ENCODE data around the gene SMIM38.

The SMIM38 gene

DNA sequence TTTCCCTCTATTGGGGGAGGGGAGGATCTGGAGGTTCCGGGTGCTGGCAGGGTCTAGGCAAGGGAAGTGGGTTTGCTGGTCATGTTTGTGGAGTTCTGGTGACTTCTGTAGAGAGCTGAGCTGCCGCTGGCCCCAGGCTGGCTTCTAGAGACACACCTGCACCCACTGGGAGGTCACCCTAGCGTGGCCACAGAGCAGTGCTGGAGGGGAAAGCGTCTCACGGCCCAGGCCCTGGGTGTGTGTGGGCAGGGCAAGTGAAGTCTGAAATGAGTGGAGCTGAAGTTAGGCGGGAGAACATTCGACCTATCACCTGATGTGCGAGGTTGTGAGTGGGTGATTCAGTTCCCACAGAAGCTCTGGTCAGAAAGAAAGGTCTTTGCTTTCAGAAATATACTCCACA lies 27.9 kb downstream of the SMIM38 start:
- TF ChIP-seq, protein P1, sequence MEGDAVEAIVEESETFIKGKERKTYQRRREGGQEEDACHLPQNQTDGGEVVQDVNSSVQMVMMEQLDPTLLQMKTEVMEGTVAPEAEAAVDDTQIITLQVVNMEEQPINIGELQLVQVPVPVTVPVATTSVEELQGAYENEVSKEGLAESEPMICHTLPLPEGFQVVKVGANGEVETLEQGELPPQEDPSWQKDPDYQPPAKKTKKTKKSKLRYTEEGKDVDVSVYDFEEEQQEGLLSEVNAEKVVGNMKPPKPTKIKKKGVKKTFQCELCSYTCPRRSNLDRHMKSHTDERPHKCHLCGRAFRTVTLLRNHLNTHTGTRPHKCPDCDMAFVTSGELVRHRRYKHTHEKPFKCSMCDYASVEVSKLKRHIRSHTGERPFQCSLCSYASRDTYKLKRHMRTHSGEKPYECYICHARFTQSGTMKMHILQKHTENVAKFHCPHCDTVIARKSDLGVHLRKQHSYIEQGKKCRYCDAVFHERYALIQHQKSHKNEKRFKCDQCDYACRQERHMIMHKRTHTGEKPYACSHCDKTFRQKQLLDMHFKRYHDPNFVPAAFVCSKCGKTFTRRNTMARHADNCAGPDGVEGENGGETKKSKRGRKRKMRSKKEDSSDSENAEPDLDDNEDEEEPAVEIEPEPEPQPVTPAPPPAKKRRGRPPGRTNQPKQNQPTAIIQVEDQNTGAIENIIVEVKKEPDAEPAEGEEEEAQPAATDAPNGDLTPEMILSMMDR (IDR thresholded peaks at IDR 0.05) = no peak

DNA sequence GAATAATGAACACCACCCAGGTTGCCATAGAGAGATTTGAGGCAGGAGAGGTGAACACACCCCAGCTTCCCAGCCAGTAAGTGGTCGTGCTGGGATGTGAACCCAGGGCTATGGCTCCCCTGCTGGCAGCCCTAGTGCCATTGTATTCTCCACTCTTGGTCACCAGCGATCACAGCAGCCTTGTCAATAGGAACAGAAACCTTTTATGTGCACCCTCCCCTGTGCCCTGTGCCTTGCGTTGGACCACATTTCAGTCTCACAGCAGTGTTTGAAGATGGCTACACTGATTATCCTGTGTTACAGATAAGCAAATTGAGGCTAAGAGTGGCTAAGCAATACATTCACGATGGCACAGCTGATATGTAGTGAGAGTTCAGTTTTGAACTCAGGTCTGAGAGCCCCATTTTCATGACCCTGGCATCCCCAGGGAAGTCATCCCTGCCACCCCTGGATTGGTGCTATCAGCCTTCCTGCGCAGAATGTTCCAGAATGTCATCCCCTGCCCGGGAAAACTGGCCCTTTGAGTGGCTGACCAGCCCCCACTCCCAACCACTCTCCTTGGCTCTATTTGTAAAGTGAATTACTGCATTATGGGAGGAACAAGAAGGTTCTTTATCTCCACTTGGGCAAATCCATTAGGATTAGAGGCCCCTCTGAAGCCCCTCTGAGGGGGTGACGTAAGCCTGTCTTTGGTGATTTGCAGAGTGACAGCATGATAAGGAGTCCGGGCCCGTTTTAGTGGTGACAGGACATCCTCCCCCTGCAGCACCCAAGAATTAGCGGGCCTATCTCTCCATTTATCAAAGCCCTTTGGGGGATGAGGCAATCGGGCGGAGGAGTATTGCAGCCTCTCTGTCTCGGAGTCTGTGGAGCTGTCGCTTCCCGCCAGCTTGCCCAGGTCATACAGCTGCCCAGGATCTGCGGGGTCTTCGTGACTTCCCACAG lies 30.9 kb downstream of the SMIM38 start:
- TF ChIP-seq, protein P1 (IDR thresholded peaks at IDR 0.05) = no peak

DNA sequence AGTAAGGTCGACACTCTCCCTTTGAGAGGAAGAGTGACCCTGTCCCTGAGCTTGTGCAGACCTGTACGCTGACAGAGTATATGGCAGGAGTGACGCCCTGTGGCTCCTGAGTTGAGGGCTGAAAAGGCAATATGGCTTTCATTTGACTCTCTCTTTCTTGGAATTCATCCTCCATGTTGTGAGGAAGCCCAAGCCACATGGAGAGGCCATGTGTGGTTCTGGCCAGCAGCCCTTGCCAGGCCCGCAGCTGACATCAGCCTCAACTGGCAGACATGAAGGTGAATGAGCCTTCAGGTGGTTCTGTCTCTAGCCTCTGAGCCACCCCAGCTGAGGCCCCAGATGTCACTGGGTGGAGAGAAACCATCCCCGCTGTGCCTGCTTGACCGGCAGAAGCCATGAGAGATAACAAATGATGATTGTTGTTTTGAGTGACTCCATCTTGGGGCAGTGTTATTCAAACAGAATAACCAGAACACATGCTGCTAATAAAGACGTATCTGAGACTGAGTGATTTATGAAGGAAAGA lies 31.9 kb downstream of the SMIM38 start:
- TF ChIP-seq, protein P1 (IDR thresholded peaks at IDR 0.05) = no peak

DNA sequence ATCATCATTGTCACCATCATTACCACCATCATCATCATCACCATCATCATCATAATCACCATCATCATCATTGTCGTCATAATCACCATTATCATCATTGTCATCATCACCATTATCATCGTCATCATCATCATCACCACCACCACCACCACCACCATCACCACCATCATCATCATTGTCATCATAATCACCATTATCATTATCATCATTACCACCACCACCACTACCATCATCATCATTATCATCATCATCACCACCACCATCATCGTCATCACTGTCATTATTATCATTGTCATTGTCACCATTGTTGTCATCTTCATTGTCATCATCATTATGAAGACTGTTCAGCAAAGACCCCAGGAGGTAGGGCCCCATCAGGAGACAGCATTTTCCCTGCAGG lies 33.3 kb downstream of the SMIM38 start:
- TF ChIP-seq, protein P1 (IDR thresholded peaks at IDR 0.05) = no peak

DNA sequence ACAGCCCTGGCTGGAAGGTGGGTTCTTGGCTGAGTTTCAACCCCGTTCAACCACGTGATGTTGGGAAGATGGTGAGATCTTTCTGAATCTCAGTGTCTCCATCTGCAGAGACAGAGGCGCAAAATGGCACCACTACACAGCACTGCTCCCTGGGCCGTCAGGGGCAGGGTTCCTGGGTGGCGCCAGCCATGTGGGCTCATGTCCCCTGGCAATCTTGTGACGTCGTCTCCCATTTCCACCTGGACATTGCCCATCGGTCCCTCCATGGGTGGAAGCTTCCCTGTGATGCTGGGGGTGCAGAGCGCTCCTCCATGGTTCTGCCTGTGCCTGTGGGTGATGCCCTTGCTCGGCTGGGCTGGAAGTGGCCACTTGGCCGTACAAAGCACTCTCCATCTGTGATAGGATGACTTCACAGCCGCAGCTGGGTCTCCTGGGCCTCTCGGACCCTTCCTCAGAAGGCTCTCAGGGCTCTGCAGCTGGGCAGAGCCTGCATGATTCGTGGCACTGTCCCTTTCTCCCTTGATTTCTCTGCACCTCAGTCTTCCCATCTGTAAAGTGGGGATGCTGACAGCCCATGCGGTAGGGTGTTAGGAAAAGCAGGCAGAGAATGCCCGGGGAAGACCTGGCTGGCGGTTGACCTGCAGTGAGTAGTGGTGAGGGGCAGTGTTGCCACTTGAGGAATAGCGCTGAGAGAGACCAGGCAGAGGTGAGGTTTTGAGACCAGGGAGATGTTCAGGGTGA lies 35.2 kb downstream of the SMIM38 start:
- TF ChIP-seq, protein P1 (IDR thresholded peaks at IDR 0.05) = no peak

DNA sequence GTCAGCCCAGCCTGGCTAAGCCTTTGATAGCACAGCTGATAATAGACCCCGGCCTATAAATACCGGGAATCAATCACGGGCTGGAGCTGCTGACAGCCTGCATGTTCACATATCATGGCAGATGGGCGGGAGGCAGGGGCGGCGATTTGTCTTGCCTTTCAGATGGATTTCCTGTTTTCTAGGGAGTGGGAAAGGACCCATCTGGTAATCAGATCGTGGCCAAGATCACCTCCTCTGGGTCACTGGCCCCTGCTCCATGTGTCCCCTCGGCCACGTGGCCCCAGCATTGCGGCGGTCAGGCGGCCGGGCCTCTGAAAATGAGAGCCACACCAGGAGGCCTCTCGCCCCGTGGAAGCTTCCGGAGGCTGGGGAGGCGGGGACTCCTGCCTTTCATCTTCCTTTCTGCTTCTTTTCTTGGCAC lies 36.6 kb downstream of the SMIM38 start:
- TF ChIP-seq, protein P1 (IDR thresholded peaks at IDR 0.05) = no peak

DNA sequence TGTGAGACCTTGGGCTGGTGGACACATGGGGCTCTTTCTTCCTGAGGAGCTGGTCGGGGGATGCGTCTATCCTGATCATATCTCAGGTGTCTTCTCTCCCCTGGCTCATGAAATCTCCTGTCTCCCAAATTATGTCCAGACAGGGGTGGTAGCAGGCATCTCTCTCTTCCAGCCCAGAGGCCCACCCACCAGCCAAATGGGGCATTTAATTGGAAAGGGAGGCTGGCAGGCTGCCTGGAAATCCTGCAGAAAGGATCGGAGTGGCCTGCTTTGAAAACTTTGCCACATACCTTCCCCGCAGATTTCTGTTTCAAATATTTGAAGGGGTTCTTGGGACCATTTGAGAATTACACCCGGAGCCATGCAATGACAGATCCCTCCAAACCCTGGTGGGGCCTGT lies 37.4 kb downstream of the SMIM38 start:
- TF ChIP-seq, protein P1 (IDR thresholded peaks at IDR 0.05) = no peak

All from LNCAP (cell line).